ENCODE measurements around the gene GPATCH8.

DNA sequence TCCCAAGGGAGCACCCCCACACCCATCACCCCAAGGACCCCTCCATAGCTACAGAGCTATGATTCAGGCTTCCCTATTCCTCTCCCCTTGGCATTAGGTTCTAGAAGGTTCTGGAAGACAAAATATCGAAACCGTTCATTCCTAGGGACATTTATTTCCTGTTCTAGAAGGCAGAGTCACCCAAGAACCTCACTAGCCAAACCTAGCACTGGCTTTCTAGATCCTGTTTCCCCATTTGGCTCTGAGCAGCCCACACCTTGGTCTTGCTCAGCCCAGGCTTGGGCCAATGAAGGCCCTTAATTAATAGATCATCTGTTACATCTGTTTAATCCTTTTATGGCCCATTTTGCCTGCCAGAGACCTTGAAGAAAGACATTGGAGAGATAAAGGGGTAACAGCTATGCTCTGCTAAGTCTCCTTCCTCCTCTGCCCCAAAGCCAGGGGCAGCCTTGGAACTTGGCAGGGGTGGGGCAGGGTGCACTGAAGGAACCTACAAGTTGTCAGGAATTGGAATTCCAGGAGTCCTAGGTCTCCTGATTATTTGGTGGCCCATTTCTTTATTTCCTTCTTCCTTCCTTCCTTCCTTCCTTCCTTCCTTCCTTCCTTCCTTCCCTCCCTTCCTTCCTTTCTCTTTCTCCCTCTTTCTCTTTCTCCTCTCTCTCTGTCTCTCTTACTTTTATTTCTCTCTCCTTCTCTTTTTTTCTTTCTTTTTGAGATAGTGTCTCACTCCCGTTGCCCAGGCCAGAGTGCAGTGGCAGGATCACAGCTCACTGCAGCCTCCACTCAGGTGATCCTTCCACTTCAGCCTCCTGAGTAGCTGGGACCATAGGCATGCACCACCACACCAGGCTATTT lies 45.4 kb upstream of the GPATCH8 start:
- TF ChIP-seq KLF16 (tag by site-specific recombination; IDR thresholded peaks at IDR 0.05): no peak
- no peak for TF ChIP-seq ZNF324 (tag by site-specific recombination; IDR thresholded peaks at IDR 0.05)
- TF ChIP-seq ZNF416 (tag by site-specific recombination; IDR thresholded peaks at IDR 0.05): no peak
- TF ChIP-seq KLF1 (tag by site-specific recombination; IDR thresholded peaks at IDR 0.05): no peak
- TF ChIP-seq, protein P1, sequence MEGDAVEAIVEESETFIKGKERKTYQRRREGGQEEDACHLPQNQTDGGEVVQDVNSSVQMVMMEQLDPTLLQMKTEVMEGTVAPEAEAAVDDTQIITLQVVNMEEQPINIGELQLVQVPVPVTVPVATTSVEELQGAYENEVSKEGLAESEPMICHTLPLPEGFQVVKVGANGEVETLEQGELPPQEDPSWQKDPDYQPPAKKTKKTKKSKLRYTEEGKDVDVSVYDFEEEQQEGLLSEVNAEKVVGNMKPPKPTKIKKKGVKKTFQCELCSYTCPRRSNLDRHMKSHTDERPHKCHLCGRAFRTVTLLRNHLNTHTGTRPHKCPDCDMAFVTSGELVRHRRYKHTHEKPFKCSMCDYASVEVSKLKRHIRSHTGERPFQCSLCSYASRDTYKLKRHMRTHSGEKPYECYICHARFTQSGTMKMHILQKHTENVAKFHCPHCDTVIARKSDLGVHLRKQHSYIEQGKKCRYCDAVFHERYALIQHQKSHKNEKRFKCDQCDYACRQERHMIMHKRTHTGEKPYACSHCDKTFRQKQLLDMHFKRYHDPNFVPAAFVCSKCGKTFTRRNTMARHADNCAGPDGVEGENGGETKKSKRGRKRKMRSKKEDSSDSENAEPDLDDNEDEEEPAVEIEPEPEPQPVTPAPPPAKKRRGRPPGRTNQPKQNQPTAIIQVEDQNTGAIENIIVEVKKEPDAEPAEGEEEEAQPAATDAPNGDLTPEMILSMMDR (tag by site-specific recombination; IDR thresholded peaks at IDR 0.05): no peak
